Skeletal muscle satellite cell (primary cell): ENCODE measurements around the gene OR8G5.

Source experiments
- H3K27me3 ChIP-seq: 2 replicates; pipeline ENCODE4 v1.7.0; 2013; ENCODE audit warnings: low read length; ENCODE audit not compliant: control insufficient read depth, insufficient read depth
- H3K36me3 ChIP-seq: 2 replicates; pipeline ENCODE4 v1.7.0; 2013; ENCODE audit warnings: mild to moderate bottlenecking, control low read depth, low read length; ENCODE audit not compliant: insufficient read depth
- H3K4me1 ChIP-seq: 2 replicates; pipeline ENCODE4 v1.7.0; 2013; ENCODE audit warnings: low read length; ENCODE audit not compliant: control insufficient read depth, insufficient read depth
- H3K4me2 ChIP-seq: 2 replicates; pipeline ENCODE4 v1.7.0; 2013; ENCODE audit warnings: mild to moderate bottlenecking, low read length
- H3K4me3 ChIP-seq: 2 replicates; pipeline ENCODE4 v1.7.0; 2013; ENCODE audit warnings: low read length
- H3K9ac ChIP-seq: 2 replicates; pipeline ENCODE4 v1.7.0; 2013; ENCODE audit warnings: mild to moderate bottlenecking, low read depth, low read length, moderate library complexity
- H3K9me3 ChIP-seq: replicated peaks from 2 replicates; pipeline ENCODE4 v1.7.0; 2013; ENCODE audit warnings: mild to moderate bottlenecking, control low read depth, low read length

OR8G5 gene

GRCh38 chr11:124296016-124296415 is 39.8 kb downstream of the OR8G5 start:
- H3K9me3 ChIP-seq, result peaks cover 2% of the 10 kb centered on the region
- no peaks in the 10 kb centered on the region for H3K36me3 ChIP-seq
- H3K9ac ChIP-seq, result no peak overlapping the region

DNA sequence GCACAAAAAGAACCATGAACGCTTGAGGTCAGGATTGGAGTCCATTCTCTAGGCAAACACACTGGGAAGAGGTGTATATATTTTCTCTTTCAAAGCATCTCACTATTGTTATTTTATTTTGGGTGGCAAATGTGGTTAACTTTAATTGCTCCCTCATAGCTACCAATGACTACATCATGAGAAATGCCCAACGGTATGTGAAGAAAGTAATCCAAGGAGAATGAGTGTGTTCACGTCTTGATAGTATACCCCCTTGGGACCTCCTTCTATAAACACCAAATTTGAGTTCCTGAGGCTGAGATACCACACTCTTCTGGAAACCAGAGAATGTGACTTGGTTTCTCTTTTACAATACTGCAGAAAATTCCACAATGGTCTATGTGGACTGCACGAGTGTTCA is 41.7 kb downstream of the OR8G5 start:
- no peak overlapping the region for H3K4me3 ChIP-seq
- no peaks in the 10 kb centered on the region for H3K36me3 ChIP-seq
- peak overlapping the region; percentile 52 for H3K4me2 ChIP-seq
- no peaks in the 10 kb centered on the region for H3K9me3 ChIP-seq
- no peaks in the 10 kb centered on the region for H3K27me3 ChIP-seq
- H3K9ac ChIP-seq, result no peak overlapping the region
- peaks cover 11% of the 10 kb centered on the region for H3K4me1 ChIP-seq

More at GRCh38 chr11:124296016-124296415, 39.8 kb downstream of the OR8G5 start:
- H3K4me2 ChIP-seq, result no peak overlapping the region
- H3K4me1 ChIP-seq, result peaks cover 8% of the 10 kb centered on the region
- H3K27me3 ChIP-seq, result no peaks in the 10 kb centered on the region
- no peak overlapping the region for H3K4me3 ChIP-seq

DNA sequence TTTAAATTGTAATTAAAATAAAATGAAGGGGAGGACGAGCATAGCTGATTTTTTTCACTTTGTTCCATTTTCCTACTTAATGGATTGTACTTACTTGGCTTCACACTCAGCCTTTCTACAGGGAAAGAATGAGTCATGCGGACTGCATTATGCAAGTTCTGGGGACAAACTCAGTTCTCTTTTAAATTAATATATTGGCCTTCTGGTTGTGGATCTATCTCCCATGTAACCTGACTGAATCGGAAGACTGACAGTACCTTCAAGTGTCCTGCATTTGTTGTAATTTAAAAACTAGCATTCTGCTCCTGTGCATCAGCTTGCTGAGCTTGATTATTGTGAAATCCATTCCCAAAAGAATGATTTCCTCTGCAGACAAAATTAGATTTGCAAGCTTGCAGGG is 45.4 kb downstream of the OR8G5 start:
- Histone ChIP-seq H3K27me3 (no peaks in the 10 kb centered on the region), H3K9me3 (no peaks in the 10 kb centered on the region), H3K9ac (no peak overlapping the region), H3K4me2 (no peak overlapping the region), H3K4me3 (no peak overlapping the region), H3K4me1 (peaks cover 11% of the 10 kb centered on the region), H3K36me3 (no peaks in the 10 kb centered on the region)

- H3K4me1 ChIP-seq, result peaks cover 11% of the 10 kb centered on the region
- H3K4me2 ChIP-seq, result no peak overlapping the region
- no peaks in the 10 kb centered on the region for H3K9me3 ChIP-seq
- no peaks in the 10 kb centered on the region for H3K36me3 ChIP-seq
- no peak overlapping the region for H3K4me3 ChIP-seq
- H3K9ac ChIP-seq, result no peak overlapping the region
- no peaks in the 10 kb centered on the region for H3K27me3 ChIP-seq
Measured at GRCh38 chr11:124302347-124303125, 46.4 kb downstream of the OR8G5 start.

DNA sequence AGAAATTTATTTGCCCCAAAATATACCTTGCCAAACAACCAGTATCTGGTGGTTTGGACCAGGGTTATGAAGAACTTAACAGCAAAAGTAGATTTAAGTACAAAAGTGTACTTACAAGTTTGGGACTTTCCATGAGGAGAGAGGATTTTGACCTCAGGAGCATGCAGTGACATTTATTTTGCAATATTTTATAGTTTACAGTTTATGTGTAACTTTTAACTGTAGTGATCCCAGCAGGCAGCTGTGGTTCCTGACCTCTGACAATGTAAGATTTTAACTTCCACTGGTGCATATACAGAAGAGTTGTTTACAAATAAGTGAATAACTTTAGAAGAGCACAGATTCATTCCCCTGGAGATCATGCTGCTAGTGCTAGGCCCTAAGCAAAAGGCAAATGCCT is 50.9 kb downstream of the OR8G5 start:
- Histone ChIP-seq H3K4me1 (peaks cover 10% of the 10 kb centered on the region), H3K36me3 (no peaks in the 10 kb centered on the region), H3K9me3 (no peaks in the 10 kb centered on the region), H3K4me3 (no peak overlapping the region), H3K27me3 (no peaks in the 10 kb centered on the region), H3K9ac (no peak overlapping the region), H3K4me2 (no peak overlapping the region)

DNA sequence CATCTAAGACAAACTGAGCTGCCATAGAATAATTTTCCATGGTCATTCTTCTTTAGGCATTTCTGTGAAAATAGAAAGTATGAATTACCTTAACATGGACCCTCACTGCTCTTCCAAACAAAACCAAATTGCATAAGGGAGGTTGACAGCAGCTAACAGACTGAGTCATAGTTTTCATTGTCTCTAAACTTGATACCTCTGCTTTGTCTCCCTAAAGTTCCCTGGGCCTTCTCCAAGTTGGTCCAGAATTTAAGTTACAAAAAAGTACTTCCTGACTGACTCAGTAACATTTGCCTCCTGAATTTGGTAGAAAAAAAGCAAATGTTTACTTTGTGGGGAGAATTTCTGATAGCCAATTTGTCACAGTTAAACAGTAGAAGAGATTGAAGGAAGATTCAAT is 54.5 kb downstream of the OR8G5 start:
- Histone ChIP-seq H3K4me2 (no peak overlapping the region), H3K27me3 (no peaks in the 10 kb centered on the region), H3K9ac (no peak overlapping the region), H3K4me3 (no peak overlapping the region), H3K36me3 (no peaks in the 10 kb centered on the region), H3K4me1 (peaks cover 10% of the 10 kb centered on the region), H3K9me3 (no peaks in the 10 kb centered on the region)

- Histone ChIP-seq H3K4me2 (no peak overlapping the region), H3K9me3 (no peaks in the 10 kb centered on the region), H3K4me3 (no peak overlapping the region), H3K4me1 (peaks cover 10% of the 10 kb centered on the region), H3K27me3 (no peaks in the 10 kb centered on the region), H3K36me3 (no peaks in the 10 kb centered on the region), H3K9ac (no peak overlapping the region)
Measured at GRCh38 chr11:124311269-124311668, 55.1 kb downstream of the OR8G5 start.

GRCh38 chr11:124311670-124312069 is 55.5 kb downstream of the OR8G5 start:
- no peak overlapping the region for H3K4me3 ChIP-seq
- no peaks in the 10 kb centered on the region for H3K9me3 ChIP-seq
- H3K4me2 ChIP-seq, result no peak overlapping the region
- H3K27me3 ChIP-seq, result no peaks in the 10 kb centered on the region
- no peak overlapping the region for H3K9ac ChIP-seq
- H3K36me3 ChIP-seq, result no peaks in the 10 kb centered on the region
- H3K4me1 ChIP-seq, result peaks cover 10% of the 10 kb centered on the region

- no peak overlapping the region for H3K4me3 ChIP-seq
- H3K36me3 ChIP-seq, result no peaks in the 10 kb centered on the region
- H3K4me2 ChIP-seq, result no peak overlapping the region
- no peak overlapping the region for H3K9ac ChIP-seq
- H3K27me3 ChIP-seq, result no peaks in the 10 kb centered on the region
- no peaks in the 10 kb centered on the region for H3K9me3 ChIP-seq
- peaks cover 10% of the 10 kb centered on the region for H3K4me1 ChIP-seq
Measured at GRCh38 chr11:124313131-124313530, 57.0 kb downstream of the OR8G5 start.

GRCh38 chr11:124313849-124314248 is 57.7 kb downstream of the OR8G5 start, which contains the start of gene OR8D1:
Gene OR8D1, minus strand, starts transcription at chr11:124313949. Its CDS starts 3,183 bp downstream, at chr11:124310766.
- no peaks in the 10 kb centered on the region for H3K27me3 ChIP-seq
- H3K4me2 ChIP-seq, result no peak within 1 kb of the TSS
- no peak within 1 kb of the TSS for H3K4me3 ChIP-seq

DNA sequence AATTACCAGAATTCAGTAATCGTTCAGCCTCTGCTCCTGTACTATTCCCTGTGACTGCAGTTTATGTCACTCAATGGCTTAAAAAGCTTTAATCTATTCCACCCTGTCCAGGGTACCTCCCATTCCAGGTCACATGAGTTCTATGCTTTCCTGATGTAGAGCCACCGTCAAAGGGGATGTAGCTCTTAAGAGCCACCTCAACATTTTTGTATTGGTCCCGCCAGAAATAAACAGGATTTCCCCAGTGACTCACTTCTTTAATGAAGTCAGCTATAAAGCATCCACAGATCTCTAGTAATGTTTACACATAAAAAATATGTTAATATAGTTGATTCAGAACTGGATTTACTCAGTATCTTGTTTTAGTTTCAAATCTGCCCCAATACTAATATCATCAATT is 58.9 kb downstream of the OR8G5 start:
- Histone ChIP-seq H3K36me3 (no peaks in the 10 kb centered on the region), H3K9me3 (no peaks in the 10 kb centered on the region), H3K9ac (no peak overlapping the region), H3K4me1 (peaks cover 10% of the 10 kb centered on the region), H3K4me3 (no peak overlapping the region), H3K4me2 (no peak overlapping the region), H3K27me3 (no peaks in the 10 kb centered on the region)

More at GRCh38 chr11:124313849-124314248, 57.7 kb downstream of the OR8G5 start, which contains the start of gene OR8D1:
- no peaks in the 10 kb centered on the region for H3K36me3 ChIP-seq
- no peak within 1 kb of the TSS for H3K9ac ChIP-seq
- H3K9me3 ChIP-seq, result no peaks in the 10 kb centered on the region
- peaks cover 10% of the 10 kb centered on the region for H3K4me1 ChIP-seq
